ENCODE data around the gene MRPS12.

DNA sequence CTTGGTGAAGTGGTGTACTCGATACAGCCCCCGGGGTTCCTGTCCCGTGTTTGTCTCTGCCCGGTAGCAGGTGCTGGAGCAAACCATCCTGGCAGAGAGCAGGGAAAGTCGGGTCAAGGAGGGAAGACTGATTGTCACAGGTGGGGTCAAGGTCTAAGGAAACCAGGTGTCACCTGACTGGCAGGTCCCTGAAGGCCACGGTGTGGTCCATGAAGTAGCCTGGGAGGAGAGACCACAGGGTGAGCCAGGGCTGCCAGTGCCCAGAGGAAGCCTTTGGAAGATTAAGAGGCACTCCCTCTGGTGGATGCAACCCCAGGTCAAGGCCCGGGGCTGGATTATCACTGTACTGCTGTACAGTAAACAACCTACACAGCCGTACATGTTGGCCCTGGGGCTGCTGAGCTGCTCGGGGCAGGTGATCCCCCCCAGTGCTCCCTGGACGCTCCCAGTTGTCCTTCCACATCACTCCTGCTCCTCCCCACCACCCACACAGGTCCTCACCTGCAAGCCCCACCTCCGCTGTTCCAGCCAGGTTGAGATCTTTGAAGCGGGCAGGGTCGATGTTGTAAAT, 12.7 kb upstream of the MRPS12 start:
- TF ChIP-seq EZH2phosphoT487 (conservative IDR thresholded peaks at IDR 0.05; ENCODE audit: low read length), result no peak
- TF ChIP-seq, protein P1, sequence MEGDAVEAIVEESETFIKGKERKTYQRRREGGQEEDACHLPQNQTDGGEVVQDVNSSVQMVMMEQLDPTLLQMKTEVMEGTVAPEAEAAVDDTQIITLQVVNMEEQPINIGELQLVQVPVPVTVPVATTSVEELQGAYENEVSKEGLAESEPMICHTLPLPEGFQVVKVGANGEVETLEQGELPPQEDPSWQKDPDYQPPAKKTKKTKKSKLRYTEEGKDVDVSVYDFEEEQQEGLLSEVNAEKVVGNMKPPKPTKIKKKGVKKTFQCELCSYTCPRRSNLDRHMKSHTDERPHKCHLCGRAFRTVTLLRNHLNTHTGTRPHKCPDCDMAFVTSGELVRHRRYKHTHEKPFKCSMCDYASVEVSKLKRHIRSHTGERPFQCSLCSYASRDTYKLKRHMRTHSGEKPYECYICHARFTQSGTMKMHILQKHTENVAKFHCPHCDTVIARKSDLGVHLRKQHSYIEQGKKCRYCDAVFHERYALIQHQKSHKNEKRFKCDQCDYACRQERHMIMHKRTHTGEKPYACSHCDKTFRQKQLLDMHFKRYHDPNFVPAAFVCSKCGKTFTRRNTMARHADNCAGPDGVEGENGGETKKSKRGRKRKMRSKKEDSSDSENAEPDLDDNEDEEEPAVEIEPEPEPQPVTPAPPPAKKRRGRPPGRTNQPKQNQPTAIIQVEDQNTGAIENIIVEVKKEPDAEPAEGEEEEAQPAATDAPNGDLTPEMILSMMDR (IDR thresholded peaks at IDR 0.05; ENCODE audit: insufficient read depth, low read length, poor library complexity, severe bottlenecking), result no peak
